OCI-LY1 (cell line): ENCODE data around the gene KIAA1755.

Source experiments
- CTCF ChIP-seq: fragments of 200-600 bp; sonication (generic), shearing (Covaris generic); IDR thresholded peaks from 2 replicates; pipeline ENCODE4 v1.5.1; 2017; ENCODE audit warnings: mild to moderate bottlenecking, antibody characterized with exemption, low read length, moderate library complexity, mixed read lengths
- EZH2 ChIP-seq: fragments of 200-600 bp; sonication (generic), shearing (Covaris generic); IDR thresholded peaks from 2 replicates; pipeline ENCODE4 v1.8.0; 2017; ENCODE audit warnings: borderline replicate concordance, mixed run types, mild to moderate bottlenecking, antibody characterized with exemption, low read length, moderate library complexity, mixed read lengths

- TF ChIP-seq CTCF (no peak), EZH2 (no peak)
Measured at GRCh38 chr20:38170219-38170825, 90.2 kb downstream of the KIAA1755 start.
